DMS53 treated with DMSO at 0.1 percent for 48 hours (cell line): ENCODE data around the gene STUM.

Experiments used
- DNase-seq: peaks from one replicate; lab custom pipeline; 2025; ENCODE audit not compliant: unreplicated experiment; lab: John Stamatoyannopoulos, UW

Gene STUM

DNA sequence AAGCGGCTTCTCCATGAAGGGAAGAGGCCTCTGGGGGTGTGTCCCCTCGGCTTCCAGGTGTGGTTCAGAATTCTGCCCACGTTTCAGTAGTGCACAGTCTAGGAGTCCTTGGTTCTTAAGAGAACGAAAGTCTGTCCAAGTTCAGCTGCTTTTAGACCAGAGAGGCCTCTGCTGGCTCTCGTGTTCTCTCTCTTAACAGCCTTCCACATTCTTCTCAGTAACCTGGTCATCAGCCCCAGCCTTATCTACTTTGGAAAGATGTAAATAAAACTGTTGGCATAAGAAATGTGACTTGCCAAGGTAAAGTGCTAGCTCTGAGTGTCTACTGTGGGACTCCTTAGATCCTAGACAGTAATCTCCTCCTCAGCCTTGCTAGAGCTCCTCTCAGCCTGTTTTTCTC is 15.3 kb upstream of the STUM start:
- DNase-seq, result no peak

DNA sequence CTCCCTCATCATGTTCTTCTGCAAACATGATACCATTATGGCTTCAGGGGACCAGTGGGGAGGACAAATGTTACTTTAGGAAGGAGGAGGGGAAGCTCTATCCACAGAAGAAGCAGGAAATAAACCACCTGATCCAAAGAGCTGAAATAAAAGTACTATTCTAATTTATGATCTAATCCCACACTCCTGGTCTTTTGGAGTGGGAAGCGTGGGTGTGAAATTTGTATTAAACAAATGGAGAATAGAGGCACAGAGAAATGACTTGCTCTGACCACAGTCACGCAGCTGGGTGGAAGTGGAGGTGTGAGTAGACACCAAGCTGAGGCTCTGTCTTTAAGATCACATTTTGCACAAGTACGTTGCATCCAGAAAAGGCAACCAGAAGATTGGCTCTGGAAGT is 14.5 kb upstream of the STUM start:
- no peak for DNase-seq

GRCh38 chr1:226534645-226535044 is 13.9 kb upstream of the STUM start:
- DNase-seq, result peak; percentile 34

GRCh38 chr1:226535666-226536065 is 12.9 kb upstream of the STUM start:
- no peak for DNase-seq

GRCh38 chr1:226541231-226541630 is 7.3 kb upstream of the STUM start:
- no peak for DNase-seq

DNA sequence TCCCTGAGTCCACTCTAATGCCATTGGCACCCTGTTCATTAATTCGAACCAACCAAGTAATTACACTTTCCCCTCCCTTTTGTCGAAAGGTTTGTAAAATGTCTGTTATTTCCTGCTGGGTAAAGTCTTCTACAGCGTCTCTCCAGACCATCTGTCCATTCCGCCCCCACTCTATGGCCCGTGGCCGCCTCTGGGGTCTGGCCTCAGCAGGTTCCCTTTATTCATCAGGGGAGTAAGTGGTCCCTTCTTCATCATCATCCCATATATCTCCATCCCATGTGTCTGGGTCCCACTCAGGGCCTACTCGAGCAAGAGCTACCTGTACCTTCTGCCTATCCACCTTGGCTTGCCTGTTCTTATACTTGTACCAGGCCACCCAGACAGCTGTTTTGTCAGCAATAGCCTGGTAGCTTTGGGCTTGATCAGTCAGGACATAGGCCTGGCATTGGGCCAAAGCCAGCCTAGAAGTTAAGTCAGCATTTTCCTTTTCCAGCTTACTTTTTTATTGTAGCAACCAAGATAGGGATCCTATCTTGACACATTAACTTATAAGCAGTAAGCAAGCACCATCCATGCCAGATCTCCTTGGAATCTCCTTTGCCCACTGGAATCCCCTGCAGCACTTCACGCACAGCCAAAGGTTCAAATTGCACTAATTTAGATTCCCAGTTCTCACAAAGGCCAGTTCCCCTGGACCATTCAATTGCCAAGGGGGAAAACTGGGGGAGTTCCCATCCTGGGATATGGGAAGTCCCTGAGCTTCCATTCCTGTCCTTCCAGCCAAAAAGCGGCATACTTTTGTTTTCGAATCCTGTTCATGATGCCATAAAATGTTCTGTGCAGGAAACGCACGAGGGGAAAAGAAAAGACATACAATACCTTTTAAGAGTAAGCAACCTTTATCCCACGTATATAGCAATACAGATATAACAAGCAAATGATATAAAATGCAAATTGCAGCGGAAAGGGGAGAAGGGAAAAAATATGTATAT is 6.6 kb upstream of the STUM start:
- DNase-seq, result peak; percentile 51

DNA sequence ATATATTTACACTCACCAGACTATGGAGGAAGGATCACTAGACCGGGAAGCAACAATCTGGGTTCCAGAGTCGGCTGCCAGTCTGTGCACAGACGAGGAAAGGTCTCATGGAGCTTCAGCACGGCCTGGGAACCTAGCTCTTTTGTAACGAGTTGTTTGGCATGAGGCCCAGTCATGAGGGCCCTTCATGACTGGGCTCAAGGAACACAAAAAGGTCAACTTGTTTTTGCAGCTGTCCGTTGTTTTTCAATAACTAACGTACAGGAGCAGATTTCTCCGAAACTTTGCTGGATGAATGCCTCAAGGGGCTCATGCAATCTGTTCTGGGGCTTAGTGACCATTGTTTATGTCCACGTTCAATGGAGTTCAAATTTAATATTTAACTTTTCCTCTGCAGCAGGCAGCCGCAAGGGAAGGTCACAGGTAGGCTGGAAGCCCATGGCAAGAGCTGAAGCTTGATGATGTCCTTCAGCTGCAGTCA is 5.9 kb upstream of the STUM start:
- peak; percentile 93 for DNase-seq

GRCh38 chr1:226545836-226546596 is 2.5 kb upstream of the STUM start:
- DNase-seq, result no peak

DNA sequence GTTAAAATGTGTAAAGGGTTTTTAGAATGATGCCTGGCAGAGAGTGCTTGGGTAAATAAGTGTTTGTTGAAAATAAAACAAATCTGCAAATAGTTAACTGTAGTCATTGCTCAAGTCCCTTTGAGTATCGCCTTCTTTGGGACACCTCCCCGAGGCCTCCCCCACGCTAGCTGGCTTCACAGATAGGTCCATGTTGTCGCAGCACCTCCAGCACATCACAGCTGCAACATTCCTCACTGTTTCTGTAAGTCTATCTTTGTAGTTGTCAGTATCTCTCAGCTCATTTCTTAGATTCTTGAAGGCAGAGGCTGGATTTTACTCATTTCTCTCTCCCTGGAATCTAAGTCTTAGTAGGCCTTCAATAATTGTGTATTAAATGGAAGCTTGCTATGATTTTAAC is 1.6 kb upstream of the STUM start:
- no peak for DNase-seq

- DNase-seq, result peak; percentile 95
Observed at GRCh38 chr1:226547754-226548191, 791 bp upstream of the STUM start.

GRCh38 chr1:226549094-226549936 is 751 bp downstream of the STUM start:
- no peak for DNase-seq

DNA sequence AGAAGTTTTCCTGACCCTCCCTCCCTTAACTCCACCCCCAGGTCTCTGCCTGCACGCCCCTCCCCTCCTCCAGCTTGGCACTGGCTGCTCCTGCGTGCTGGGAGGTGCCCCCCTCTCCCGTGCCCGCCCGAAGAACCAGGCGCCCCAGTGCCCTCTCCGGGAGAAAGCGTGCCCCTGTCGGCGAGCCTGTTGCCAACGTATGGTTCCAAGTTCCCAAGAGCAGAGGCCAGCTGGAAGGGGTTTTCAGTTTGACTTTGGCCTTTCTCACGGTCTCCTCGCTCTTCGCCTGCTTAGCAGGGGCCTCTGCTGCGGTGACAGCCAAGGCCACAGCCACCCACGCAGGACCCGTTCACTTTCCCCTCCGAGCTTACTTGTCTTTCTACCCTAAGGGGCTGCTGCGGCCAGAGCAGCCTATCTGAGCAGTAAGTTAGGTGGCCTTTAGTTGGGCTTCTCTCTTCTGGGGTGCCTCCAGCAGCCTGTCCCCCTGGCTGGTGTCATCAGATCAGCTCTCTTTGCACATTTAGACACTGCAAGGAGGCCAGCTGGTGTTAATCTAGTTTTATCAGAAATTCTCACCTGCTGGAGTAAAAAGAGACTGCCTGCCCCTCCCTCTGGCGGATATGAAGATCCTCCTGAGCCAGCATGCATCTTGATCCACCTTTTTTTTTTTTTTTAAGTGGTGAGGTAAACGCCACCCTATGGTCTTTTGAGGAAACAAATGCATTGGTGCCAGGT is 1.5 kb downstream of the STUM start:
- peak; percentile 37 for DNase-seq

- DNase-seq, result no peak
Observed at GRCh38 chr1:226550672-226551041, 2.1 kb downstream of the STUM start.

GRCh38 chr1:226551299-226551698 is 2.7 kb downstream of the STUM start:
- DNase-seq, result no peak

DNA sequence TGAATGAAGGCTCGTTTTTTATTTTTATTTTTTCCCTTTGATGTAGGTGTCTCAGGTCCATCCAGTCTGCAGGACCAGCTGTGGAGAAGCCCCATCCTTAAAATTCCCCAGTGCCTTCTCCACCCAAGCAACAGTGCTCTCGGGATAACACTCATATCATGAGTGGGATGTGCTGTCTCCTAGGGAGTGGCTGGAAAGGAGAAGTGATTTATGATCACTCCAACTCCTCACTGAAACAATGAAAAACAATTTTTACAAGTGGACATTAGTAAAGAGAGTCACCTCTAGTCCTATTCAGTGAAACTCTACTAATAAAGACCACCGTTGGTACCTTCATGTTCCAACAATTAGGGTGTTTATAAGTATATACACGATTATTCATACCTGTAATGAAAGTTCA is 3.5 kb downstream of the STUM start:
- DNase-seq, result no peak

- DNase-seq, result no peak
Observed at GRCh38 chr1:226553266-226553923, 4.8 kb downstream of the STUM start.

DNA sequence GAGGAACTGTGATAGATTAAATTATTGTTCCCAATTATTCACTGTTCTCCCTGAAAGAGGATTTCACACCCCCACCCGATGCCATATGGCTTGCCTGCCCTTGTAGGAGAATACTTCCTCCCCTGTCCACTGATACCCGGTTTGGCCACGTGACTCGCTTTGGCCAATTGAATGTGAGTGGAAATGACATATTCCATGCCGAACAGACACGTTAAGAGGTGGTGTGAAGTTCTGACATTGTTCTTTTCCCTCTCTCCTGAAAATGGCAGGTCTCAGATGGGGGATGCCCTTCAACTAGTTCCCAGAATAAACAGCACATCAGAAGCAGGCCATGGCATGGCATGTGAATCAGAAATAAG is 5.3 kb downstream of the STUM start:
- DNase-seq, result no peak

DNA sequence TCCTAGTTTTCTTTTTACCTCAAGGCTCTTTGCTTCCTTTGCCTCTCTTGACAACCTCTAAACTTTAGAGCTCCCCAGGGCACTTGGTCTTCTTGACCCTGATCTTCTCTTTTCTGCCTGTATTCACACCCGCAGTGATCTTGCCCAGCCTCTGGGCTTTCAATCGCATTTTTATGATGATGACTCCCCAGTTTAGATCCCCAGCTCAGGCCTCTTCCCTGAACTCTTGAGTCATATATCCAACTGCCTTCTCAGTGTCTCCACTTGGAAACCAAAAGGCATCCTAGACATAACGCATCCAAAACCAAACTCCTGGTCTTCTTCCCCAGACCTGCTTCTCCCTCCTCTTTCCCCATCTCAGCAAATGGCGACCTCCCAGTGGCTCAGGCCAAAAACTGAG is 6.5 kb downstream of the STUM start:
- no peak for DNase-seq

DNA sequence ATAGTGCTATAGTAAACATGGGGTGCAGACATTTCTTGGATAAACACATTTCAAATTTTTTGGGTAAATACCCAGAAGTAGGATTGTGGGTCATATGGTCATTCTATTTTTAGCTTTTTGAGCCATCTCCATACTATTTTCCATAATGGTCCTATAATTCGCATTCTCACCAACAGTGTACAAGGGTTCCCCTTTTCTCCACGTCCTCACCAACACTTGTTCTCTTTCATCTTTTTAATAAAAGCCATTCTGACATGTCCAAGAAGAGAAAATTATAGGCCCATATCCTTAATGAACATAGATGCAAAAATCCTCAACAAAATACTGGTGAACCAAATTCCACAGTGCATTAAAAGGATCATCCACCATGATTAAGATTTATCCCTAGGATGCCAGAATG is 8.9 kb downstream of the STUM start:
- DNase-seq, result no peak
